A673 (cell line): Measurements from ENCODE around the gene SLC40A1. TPM values are rescaled to one million over a fixed set of nuclear protein-coding genes. Genes with fewer than 3 reads are reported as not detected.

Experiments used
- BruUV-seq: library from RNA; stranded (reverse); fragments of 400-500 nt; replicated peaks from 2 replicates; lab custom pipeline; 2021; lab: Mats Ljungman, UMichigan
- CTCF ChIA-PET: fragments of 300-600 bp; sonication (Branson Sonifier 250); formaldehyde crosslinking; loops from one replicate; lab custom pipeline; 2022; ENCODE audit warnings: antibody characterized with exemption; lab: Charles Lee
- POLR2A ChIA-PET: fragments of 300-600 bp; sonication (Branson Sonifier 250); formaldehyde crosslinking; loops from one replicate; lab custom pipeline; 2022; ENCODE audit warnings: antibody characterized with exemption; ENCODE audit not compliant: low non-redundant PET; lab: Charles Lee
- DNase-seq: peaks from one replicate; pipeline ENCODE4 v3.0.0-alpha.2; 2015; ENCODE audit warnings: low spot score
- H3K27ac ChIP-seq: fragments of 200-600 bp; sonication (generic); 2 replicates; pipeline ENCODE4 v1.5.1; 2016; ENCODE audit warnings: mixed run types, low read depth, mild to moderate bottlenecking, mixed read lengths, antibody characterized with exemption, low read length; ENCODE audit not compliant: poor library complexity, severe bottlenecking
- H3K27me3 ChIP-seq: fragments of 200-600 bp; sonication (generic); replicated peaks from 2 replicates; pipeline ENCODE4 v1.6.1; 2017; ENCODE audit warnings: mixed run types, low read depth, mild to moderate bottlenecking, mixed read lengths, antibody characterized with exemption, low read length; ENCODE audit not compliant: insufficient read depth, poor library complexity
- H3K36me3 ChIP-seq: fragments of 200-600 bp; sonication (generic); 2 replicates; pipeline ENCODE4 v1.6.1; 2016; ENCODE audit warnings: mixed run types, mild to moderate bottlenecking, mixed read lengths, antibody characterized with exemption, low read length; ENCODE audit not compliant: insufficient read depth, poor library complexity, severe bottlenecking
- H3K4me1 ChIP-seq: fragments of 200-600 bp; sonication (generic); 2 replicates; pipeline ENCODE4 v1.6.1; 2017; ENCODE audit warnings: mixed run types, mild to moderate bottlenecking, mixed read lengths, antibody characterized with exemption, low read length; ENCODE audit not compliant: insufficient read depth, poor library complexity, severe bottlenecking
- H3K4me3 ChIP-seq: fragments of 200-600 bp; sonication (generic); 2 replicates; pipeline ENCODE4 v1.5.1; 2016; ENCODE audit warnings: low read depth, mixed run types, mild to moderate bottlenecking, mixed read lengths, low read length; ENCODE audit not compliant: poor library complexity, severe bottlenecking
- H3K9me3 ChIP-seq: fragments of 200-600 bp; sonication (generic); 2 replicates; pipeline ENCODE4 v1.6.1; 2016; ENCODE audit warnings: mixed run types, low read depth, mild to moderate bottlenecking, mixed read lengths, antibody characterized with exemption, low read length; ENCODE audit not compliant: poor library complexity, severe bottlenecking
- EZH2 ChIP-seq: fragments of 200-600 bp; sonication (generic); IDR thresholded peaks from 2 replicates; pipeline ENCODE4 v1.6.1; 2017; ENCODE audit warnings: borderline replicate concordance, low read depth, mild to moderate bottlenecking, mixed read lengths, antibody characterized with exemption, low read length; ENCODE audit not compliant: poor library complexity, severe bottlenecking
- intact Hi-C: fragments of 100-400 bp; cut with micrococcal nuclease; formaldehyde crosslinking; loops from one replicate; pipeline ENCODE4 v1.10.0; 2022; ENCODE audit not compliant: unreplicated experiment
- total RNA-seq: library from RNA; stranded (reverse); gene quantifications from 2 replicates; pipeline ENCODE4 v1.2.3, GENCODE V29; 2021
- TF ChIP-seq, protein P1 (sequence below): fragments of 300-800, 200-600 bp; sonication (generic); conservative IDR thresholded peaks from 2 replicates; pipeline ENCODE4 v1.5.1; 2017; ENCODE audit warnings: low read depth, mild to moderate bottlenecking, antibody characterized with exemption, low read length, moderate library complexity, mixed read lengths

SLC40A1 gene
- total RNA-seq, 1 experiment from 2014 or later, result 1.9 TPM

DNA sequence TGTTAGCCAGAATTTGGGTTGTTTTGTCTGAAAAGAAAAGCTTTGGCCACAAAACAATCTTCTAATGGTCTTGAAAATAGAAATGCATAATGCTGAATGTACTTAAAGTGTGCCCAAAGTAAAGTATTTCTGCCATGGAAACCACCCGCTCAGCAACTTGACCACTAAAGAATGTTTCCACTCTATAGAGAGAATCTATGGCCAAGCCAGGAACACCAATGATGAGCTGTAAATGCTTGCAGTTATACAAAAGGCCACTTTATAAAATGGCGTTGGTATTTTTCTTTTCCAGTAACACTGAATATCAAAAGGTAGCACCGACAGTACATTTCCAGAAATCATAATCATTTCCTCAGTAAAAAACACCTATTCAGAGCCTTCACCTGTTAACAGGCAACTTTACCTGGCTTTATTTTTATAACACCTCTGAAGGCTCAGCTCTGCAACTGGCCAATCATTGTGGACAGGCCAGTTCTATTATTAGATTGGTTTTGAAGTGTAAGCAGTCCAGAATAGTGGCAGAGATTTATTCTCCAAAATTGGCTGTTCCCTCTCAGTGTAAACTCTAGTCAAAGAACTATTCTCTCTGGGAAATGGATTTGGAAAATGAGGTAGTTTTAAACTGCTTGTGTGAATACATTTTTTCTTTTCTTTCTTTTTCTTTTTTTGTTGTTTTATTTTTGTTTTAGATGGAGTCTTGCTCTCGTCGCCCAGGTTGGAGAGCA lies 36.1 kb downstream of the SLC40A1 start:
- no peak overlapping the region for H3K4me3 ChIP-seq
- POLR2A ChIA-PET, result no interaction called here
- no peaks in the 10 kb centered on the region for H3K9me3 ChIP-seq
- H3K27me3 ChIP-seq, result no peaks in the 10 kb centered on the region
- no TSS peak for BruUV-seq
- H3K4me1 ChIP-seq, result no peaks in the 10 kb centered on the region
- intact Hi-C loops, result no loop called here
- no peak for DNase-seq
- H3K27ac ChIP-seq, result no peak overlapping the region
- no peak for TF ChIP-seq EZH2
- TF ChIP-seq, protein P1, sequence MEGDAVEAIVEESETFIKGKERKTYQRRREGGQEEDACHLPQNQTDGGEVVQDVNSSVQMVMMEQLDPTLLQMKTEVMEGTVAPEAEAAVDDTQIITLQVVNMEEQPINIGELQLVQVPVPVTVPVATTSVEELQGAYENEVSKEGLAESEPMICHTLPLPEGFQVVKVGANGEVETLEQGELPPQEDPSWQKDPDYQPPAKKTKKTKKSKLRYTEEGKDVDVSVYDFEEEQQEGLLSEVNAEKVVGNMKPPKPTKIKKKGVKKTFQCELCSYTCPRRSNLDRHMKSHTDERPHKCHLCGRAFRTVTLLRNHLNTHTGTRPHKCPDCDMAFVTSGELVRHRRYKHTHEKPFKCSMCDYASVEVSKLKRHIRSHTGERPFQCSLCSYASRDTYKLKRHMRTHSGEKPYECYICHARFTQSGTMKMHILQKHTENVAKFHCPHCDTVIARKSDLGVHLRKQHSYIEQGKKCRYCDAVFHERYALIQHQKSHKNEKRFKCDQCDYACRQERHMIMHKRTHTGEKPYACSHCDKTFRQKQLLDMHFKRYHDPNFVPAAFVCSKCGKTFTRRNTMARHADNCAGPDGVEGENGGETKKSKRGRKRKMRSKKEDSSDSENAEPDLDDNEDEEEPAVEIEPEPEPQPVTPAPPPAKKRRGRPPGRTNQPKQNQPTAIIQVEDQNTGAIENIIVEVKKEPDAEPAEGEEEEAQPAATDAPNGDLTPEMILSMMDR, result no peak
- H3K36me3 ChIP-seq, result no peaks in the 10 kb centered on the region
- CTCF ChIA-PET, result no interaction called here

DNA sequence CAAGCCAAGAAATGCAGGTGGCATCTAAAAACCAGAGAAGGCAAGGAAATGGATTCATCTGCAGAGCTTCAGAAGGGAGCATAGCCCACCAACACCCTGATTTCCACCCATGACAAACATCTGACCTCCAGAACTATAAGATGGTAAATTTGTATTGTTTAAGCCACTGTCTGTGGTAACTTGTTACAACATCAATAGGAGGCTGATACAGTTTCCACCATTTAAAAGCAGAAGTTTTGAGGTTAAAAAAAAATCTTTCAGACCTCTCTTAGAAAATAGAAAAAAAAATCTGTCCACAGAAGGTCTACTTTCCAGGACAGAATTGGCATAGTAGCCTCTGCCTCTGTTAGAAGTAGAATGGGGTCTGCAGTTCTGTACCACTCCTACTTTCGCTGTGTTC lies 37.2 kb downstream of the SLC40A1 start:
- intact Hi-C loops, result no loop called here
- H3K27me3 ChIP-seq, result no peaks in the 10 kb centered on the region
- no peak overlapping the region for H3K27ac ChIP-seq
- DNase-seq, result no peak
- ChIA-PET POLR2A (no interaction called here), CTCF (no interaction called here)
- TF ChIP-seq, protein P1, result no peak
- no peak for TF ChIP-seq EZH2
- no peak overlapping the region for H3K4me3 ChIP-seq
- no peaks in the 10 kb centered on the region for H3K9me3 ChIP-seq
- no peaks in the 10 kb centered on the region for H3K4me1 ChIP-seq
- no peaks in the 10 kb centered on the region for H3K36me3 ChIP-seq
- BruUV-seq, result no TSS peak

DNA sequence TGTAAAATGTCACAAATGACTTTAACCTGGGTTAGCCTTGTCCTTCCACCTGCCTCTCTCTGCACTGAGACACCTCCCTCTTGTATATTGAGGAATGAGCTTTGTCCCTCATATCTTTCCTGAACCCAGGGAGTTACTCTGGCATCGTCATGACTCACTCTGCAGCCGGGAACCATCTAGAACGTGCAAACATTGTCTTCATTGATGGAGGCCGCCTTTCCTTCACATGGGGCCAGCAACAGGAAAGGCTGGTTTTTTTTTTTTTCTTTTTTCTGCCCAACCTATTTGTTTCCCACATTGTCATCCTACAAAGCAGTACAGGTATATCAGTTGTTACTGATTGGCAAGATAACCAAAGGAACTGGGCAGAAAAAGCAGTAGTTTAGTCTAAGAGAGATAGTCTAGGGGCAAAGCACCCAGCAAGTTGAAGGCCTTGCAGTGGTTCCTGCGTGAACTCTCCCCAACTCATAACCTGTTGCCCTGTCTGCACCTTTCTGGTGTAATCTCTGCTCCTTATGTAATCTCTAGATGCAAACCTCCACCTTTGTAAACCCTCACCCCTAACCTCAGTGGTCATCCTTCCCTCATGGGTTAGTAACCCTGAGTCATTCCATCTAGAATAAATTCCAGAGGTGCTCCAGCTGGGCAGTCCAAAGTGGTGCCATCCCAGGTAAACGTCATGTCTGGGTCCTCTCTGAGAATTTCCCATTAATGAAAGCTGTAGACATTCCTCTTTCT lies 38.3 kb downstream of the SLC40A1 start:
- no peaks in the 10 kb centered on the region for H3K36me3 ChIP-seq
- POLR2A ChIA-PET, result no interaction called here
- CTCF ChIA-PET, result no interaction called here
- no peak overlapping the region for H3K27ac ChIP-seq
- no TSS peak for BruUV-seq
- H3K4me3 ChIP-seq, result no peak overlapping the region
- intact Hi-C loops, result no loop called here
- TF ChIP-seq, protein P1, result no peak
- TF ChIP-seq EZH2, result no peak
- DNase-seq, result no peak
- H3K9me3 ChIP-seq, result no peaks in the 10 kb centered on the region
- H3K27me3 ChIP-seq, result no peaks in the 10 kb centered on the region
- no peaks in the 10 kb centered on the region for H3K4me1 ChIP-seq
